ENCODE data around the gene PPP2R2C. TPM values are rescaled to one million over a fixed set of nuclear protein-coding genes. Genes with fewer than 3 reads are reported as not detected.

Gene PPP2R2C
- total RNA-seq, 1 experiment from 2014 or later = 32.9 TPM

GRCh38 chr4:6446130-6446482 lies 26.3 kb downstream of the PPP2R2C start:
- H3K9me3 ChIP-seq (ENCODE audit: control insufficient read depth in 1 of 2, insufficient read depth in 1 of 2, low read depth in 1 of 2, low read length in 2 of 2) = no peaks in the 10 kb centered on the region
- BruUV-seq (replicated peaks) = no TSS peak
- no peak overlapping the region for H3K9ac ChIP-seq (ENCODE audit: low read length)
- no peak overlapping the region for H2AFZ ChIP-seq (ENCODE audit: low read depth, low read length, poor library complexity, severe bottlenecking)
- H3K27ac ChIP-seq (ENCODE audit: low read depth, low read length) = no peak overlapping the region
- RAD21 ChIA-PET (ENCODE audit: low non-redundant PET in 1 of 2, low total read pairs in 2 of 2, uncharacterized antibody in 2 of 2, unreplicated experiment in 2 of 2) = no interaction called here
- intact Hi-C loops (cut with micrococcal nuclease) = no loop called here
- H3K4me1 ChIP-seq (ENCODE audit: control insufficient read depth in 1 of 2, insufficient read depth in 2 of 2, low read length in 2 of 2) = peaks cover 0 to 11% of the 10 kb centered on the region in 2 experiments; a peak in 1 of 4 replicates
- no peak for DNase-seq (ENCODE audit: low read depth, low spot score)
- H3K4me2 ChIP-seq (ENCODE audit: low read length) = peak overlapping the region; percentile 30; the same call in 1 of the 2 replicates
- H3K36me3 ChIP-seq (ENCODE audit: control insufficient read depth in 1 of 2, insufficient read depth in 2 of 2, low read length in 2 of 2) = no peaks in the 10 kb centered on the region
- H3K4me3 ChIP-seq (replicated peaks in 1 of 2; ENCODE audit: low read depth in 1 of 2, low read length in 2 of 2) = no peak overlapping the region
- POLR2A ChIA-PET = no interaction called here
- TF ChIP-seq EZH2phosphoT487 (IDR thresholded peaks at IDR 0.05; ENCODE audit: borderline replicate concordance) (no peak), JUND (IDR thresholded peaks at IDR 0.05) (no peak), YY1 (IDR thresholded peaks at IDR 0.05; ENCODE audit: extremely low read depth, insufficient replicate concordance, low read depth, low read length) (no peak), ZBTB33 (IDR thresholded peaks at IDR 0.05; ENCODE audit: extremely low read depth, insufficient replicate concordance, low read length) (no peak), POLR2A (IDR thresholded peaks at IDR 0.05; ENCODE audit: borderline replicate concordance, extremely low read depth, insufficient read depth, insufficient read length) (no peak), ZFX (IDR thresholded peaks at IDR 0.05) (no peak)
- H3K9me2 ChIP-seq (ENCODE audit: insufficient read depth) = no peaks in the 10 kb centered on the region
- CTCF ChIA-PET = no interaction called here
- no peaks in the 10 kb centered on the region for H3K27me3 ChIP-seq (ENCODE audit: insufficient read depth, low read length)
- H4K20me1 ChIP-seq (ENCODE audit: insufficient read depth) = no peaks in the 10 kb centered on the region
- no peak for ATAC-seq
- no peaks in the 10 kb centered on the region for H3K79me2 ChIP-seq (ENCODE audit: insufficient read depth, low read length)

GRCh38 chr4:6445403-6446129 lies 26.8 kb downstream of the PPP2R2C start:
- CTCF ChIA-PET = no interaction called here
- TF ChIP-seq SIN3A (IDR thresholded peaks at IDR 0.05; ENCODE audit: low read depth) (no peak), EZH2phosphoT487 (IDR thresholded peaks at IDR 0.05; ENCODE audit: borderline replicate concordance) (no peak), FOSL1 (IDR thresholded peaks at IDR 0.05; ENCODE audit: low read depth) (no peak), EZH2 (IDR thresholded peaks at IDR 0.05) (no peak), CEBPB (IDR thresholded peaks at IDR 0.05; ENCODE audit: low read depth) (no peak), ATF3 (IDR thresholded peaks at IDR 0.05) (no peak), REST (IDR thresholded peaks at IDR 0.05; ENCODE audit: low read depth) (no peak), RAD21 (IDR thresholded peaks at IDR 0.05; ENCODE audit: low read depth) (no peak), JUND (IDR thresholded peaks at IDR 0.05) (no peak), POLR2A (IDR thresholded peaks at IDR 0.05; ENCODE audit: borderline replicate concordance, extremely low read depth, insufficient read depth, insufficient read length) (no peak)

More at GRCh38 chr4:6445403-6446129, 26.8 kb downstream of the PPP2R2C start:
- Histone ChIP-seq H3K9me3 (ENCODE audit: control insufficient read depth in 1 of 2, insufficient read depth in 1 of 2, low read depth in 1 of 2, low read length in 2 of 2) (no peaks in the 10 kb centered on the region), H3K27me3 (ENCODE audit: insufficient read depth, low read length) (no peaks in the 10 kb centered on the region), H3K9ac (ENCODE audit: low read length) (no peak overlapping the region), H3K9me2 (ENCODE audit: insufficient read depth) (no peaks in the 10 kb centered on the region), H3K4me1 (ENCODE audit: control insufficient read depth in 1 of 2, insufficient read depth in 2 of 2, low read length in 2 of 2) (peaks cover 0 to 11% of the 10 kb centered on the region in 2 experiments; a peak in 1 of 4 replicates), H4K20me1 (ENCODE audit: insufficient read depth) (no peaks in the 10 kb centered on the region), H3K36me3 (ENCODE audit: control insufficient read depth in 1 of 2, insufficient read depth in 2 of 2, low read length in 2 of 2) (no peaks in the 10 kb centered on the region), H3K4me2 (ENCODE audit: low read length) (peak overlapping the region; percentile 30), H3K4me3 (replicated peaks in 1 of 2; ENCODE audit: low read depth in 1 of 2, low read length in 2 of 2) (no peak overlapping the region), H2AFZ (ENCODE audit: low read depth, low read length, poor library complexity, severe bottlenecking) (no peak overlapping the region), H3K79me2 (ENCODE audit: insufficient read depth, low read length) (no peaks in the 10 kb centered on the region), H3K27ac (ENCODE audit: low read depth, low read length) (no peak overlapping the region)
- ATAC-seq = no peak
- no TSS peak for BruUV-seq (replicated peaks)
- RAD21 ChIA-PET (ENCODE audit: low non-redundant PET in 1 of 2, low total read pairs in 2 of 2, uncharacterized antibody in 2 of 2, unreplicated experiment in 2 of 2) = no interaction called here
- no peak for DNase-seq (ENCODE audit: low read depth, low spot score)
- POLR2A ChIA-PET = no interaction called here
- intact Hi-C loops (cut with micrococcal nuclease) = no loop called here

Data from HCT116 (cell line).